Muscle of arm (tissue), 12 donors: ENCODE data around the gene UBAP1L. TPM values are rescaled to one million over a fixed set of nuclear protein-coding genes. Genes with fewer than 3 reads are reported as not detected.
"Not testable (repeated sequence)": the region's sequence is repeated elsewhere in the genome, so short reads cannot be mapped to it uniquely, and the experiment has no call there.

Experiments
- DNase-seq: peaks from one replicate; pipeline ENCODE4 v3.0.0-alpha.2; 2013
- polyA plus RNA-seq, 12 donors: library from polyadenylated mRNA; unstranded; fragments of 120-200 nt; gene quantifications; one replicate each; pipeline ENCODE4 v1.2.1, GENCODE V29; 2013; ENCODE audit not compliant: insufficient read length in 12 of 12

Gene UBAP1L
- polyA plus RNA-seq, 12 donors: 2.5 to 8.1 (median 3.9) TPM; not detected in 1

DNA sequence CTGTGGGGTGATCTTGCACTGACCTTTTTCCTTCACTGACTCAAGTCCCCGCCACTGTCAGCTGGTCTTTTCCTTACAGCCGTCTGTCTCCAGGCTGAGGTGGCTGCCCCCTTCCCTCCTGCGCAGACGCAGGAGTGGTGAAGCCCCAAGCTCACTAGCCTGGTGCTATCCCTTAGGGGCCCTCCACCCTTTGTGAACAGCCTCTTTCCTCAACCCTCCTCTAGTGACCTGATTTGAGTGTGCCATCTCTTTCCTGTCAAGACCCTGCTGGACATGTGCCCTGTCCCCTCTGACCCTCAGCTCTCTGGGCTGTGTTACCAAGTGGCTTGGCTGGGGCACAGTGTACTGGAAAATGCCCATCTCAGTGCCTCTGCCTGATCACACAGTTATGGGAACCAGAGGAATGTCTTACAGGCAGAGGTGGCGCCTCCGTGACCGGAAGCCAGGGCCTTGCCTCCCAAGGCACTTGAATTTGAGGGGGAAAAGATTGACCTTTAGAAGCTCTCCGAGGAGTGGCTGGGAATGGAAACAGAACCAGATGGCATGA, 29.7 kb downstream of the UBAP1L start:
- no peak for DNase-seq

DNA sequence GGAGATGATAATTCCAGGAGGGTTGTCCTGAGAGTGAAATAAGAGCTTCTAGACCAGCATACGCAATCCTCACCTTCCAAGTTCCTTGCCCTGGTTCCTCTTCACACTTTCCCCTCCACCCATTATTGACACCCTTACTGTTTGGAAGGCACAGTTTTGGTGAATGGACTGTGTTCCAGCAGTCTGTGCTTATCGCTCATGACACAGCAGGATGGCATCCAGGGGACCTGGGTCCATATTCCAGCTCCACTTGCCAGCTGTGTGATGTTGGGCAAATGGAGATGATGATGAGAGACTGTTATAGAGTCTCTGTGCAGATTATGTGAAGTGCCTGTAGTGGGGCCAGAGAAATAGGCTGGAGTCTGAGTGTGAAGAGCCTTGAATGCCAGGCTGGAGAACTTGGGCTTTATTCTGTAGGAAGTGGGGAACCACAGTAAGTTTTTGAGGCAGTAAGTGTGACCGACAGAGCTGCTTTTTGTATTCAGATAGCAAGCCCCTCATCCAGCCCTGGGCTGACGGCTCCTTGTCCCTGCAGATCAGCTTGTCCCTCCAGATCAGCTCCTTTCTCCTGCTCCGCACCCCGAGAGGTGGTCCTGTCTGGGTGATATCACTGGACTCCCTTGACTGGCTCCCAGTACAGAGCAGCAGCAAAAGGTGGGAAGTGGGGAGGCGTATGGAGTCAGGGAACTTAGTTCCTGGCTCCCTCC, 30.3 kb downstream of the UBAP1L start:
- no peak for DNase-seq

DNA sequence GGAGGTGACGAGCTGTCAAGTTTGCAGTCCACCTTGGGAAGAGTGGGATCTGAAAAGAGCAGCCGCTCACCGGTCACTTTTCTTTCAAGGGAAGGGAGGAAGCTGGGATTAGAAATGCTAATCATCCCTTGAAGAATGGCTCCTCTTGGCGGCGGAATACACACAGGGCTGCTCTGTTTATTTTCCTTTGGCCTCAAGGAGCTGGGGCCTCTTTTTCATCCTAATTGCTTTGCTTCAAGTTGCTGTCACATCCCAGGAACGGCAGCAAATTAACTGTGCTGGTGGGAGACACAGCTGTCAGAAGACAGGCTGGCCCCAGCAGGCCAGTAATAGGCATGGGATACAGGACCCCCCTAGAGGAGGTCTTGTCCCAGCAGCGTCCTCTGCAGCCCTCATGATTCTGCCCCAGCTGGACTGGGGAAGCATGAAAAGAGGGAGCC, 31.7 kb downstream of the UBAP1L start:
- no peak for DNase-seq

DNA sequence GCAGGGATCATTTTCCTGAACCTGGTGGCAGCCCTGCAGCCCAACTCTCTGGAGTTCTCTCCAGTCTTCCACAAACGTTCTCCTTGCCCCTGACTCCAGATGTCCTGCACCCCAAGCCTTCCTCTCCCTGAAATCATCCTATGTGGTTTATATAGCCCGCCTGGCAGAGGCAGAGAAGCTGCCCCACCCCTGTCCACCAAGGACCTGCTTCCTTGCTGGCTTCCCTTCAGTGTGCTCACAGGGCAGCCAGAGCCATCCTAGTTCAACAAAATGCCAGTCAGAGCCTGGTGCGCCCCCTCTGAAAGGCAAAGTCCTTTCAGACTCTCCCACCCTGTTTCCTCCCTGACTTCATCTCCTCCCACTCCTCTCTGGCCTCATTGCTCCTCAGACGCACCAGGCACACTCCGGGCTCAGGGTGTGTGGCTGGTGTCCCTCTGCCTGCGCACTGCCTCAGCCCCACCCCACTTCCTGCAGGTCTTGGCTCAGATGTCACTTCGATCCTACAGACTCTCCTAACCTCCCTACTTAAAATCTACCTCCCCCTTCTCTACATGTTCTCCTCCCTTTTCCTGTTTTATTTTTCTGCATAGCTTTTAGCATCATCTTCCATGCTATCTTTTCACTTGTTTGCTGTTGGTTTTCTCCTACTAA, 32.6 kb downstream of the UBAP1L start:
- no peak for DNase-seq

DNA sequence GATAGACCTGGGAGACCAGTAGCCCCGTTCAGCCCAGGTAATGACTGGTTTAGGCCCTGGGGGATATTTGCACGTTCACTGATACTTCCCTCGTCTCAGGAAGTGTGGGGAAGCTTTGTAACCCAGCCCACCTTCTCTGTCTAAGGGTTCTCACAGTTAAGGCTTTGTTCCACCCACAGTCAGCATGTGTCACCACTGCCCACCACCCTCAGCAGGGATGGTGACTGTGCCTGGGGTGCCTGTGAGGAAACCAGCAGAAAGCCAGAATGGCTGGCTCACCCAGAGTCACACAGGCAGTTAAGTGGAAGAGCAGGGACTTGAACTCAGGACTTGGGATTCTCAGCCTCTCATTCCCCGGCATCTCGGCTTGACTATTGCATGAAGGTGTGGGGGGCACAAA, 33.2 kb downstream of the UBAP1L start:
- no peak for DNase-seq

DNA sequence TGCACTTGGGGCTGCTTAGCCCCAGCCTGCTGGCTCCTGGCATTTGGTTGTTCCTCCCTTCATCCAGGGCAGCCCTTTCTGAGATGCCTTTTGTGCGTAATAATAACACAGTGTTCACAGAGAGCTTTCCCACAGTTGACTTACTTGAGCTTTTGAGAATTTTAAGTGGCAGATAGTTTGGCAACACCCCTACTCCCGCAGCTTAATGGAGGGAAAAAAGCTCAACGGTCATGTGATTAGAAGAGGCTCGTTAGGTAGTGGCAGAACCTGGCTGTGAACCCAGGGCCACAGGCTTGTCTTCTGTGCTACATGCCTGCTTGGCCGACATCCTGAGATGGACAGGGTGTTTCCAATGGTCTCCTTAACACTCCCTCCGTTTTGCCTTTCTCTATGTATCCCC, 33.7 kb downstream of the UBAP1L start:
- no peak for DNase-seq

DNA sequence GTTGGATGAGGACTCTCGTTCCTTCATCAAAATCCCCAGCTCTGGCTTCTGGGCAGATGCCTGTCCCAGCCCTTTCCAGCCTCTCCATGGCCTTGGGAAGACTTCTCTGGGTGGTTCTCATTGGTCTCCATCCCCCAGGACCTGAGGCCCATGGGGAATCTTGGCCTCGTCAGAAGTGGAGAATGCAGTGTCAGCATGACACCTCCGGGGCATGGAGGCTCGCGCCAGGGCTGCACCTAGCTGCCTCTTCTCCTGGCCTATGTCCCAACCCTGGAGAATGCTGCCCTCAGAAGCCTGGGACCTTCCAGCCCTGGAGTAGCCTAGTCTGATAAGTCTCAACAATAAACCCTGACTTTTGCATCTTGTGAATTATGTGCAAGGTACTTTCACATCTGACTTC, 35.4 kb downstream of the UBAP1L start:
- DNase-seq: no peak

DNA sequence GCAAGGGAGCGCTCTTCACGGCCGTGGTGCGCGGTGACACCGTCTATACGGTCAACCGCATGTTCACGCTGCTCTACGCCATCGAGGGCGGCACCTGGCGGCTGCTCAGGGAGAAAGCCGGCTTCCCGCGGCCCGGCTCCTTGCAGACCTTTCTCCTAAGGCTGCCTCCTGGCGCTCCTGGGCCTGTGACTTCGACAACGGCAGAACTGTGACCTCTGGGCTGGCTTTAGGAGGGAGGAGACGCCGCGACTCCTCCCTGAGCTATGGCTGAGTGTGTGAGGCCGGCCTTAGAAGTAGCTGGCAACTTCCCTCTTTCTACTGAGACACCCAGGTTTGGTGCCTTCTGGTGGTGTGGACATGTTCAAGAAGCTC, 37.0 kb downstream of the UBAP1L start:
- DNase-seq: peak; percentile 65

DNA sequence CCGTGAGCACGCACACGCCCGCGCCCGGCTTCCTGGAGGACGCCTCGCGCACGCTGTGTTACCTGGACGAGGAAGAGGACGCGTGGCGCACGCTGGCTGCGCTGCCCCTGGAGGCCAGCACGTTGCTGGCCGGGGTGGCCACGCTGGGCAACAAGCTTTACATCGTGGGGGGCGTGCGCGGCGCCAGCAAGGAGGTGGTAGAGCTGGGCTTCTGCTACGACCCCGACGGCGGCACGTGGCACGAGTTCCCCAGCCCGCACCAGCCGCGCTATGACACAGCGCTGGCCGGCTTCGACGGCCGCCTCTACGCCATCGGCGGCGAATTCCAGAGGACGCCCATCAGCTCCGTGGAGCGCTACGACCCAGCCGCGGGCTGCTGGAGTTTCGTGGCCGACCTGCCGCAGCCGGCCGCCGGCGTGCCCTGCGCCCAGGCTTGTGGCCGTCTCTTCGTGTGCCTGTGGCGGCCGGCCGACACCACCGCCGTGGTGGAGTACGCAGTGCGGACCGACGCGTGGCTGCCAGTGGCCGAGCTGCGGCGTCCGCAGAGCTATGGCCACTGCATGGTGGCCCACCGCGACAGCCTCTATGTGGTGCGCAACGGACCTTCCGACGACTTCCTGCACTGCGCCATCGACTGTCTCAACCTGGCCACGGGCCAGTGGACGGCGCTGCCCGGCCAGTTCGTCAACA, 37.6 kb downstream of the UBAP1L start:
- no peak for DNase-seq

DNA sequence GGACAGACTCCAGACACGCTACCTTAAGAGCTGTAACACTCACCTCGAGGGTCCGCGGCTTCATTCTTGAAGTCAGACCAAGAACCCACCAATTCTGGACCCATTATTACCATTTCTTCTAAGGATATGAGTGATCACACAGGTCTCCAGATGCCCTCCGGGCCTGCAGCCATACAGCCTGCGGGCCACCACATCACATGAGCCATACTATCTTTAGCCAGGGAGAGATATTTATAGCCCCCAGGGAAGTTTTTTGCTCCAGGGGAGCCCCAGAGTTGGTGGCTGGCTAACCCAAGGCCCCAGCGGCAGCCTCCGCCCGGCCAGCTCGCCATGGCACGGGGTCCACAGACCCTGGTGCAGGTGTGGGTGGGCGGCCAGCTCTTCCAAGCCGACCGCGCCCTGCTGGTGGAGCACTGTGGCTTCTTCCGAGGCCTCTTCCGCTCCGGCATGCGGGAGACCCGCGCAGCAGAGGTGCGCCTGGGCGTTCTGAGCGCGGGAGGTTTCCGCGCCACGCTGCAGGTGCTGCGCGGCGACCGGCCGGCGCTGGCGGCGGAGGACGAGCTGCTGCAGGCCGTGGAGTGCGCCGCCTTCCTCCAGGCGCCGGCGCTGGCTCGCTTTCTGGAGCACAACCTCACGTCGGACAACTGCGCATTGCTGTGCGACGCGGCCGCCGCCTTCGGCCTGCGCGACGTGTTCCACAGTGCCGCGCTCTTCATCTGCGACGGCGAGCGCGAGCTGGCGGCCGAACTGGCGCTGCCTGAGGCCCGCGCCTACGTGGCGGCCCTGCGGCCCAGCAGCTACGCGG, 38.3 kb downstream of the UBAP1L start, which contains the start of gene KBTBD13:
KBTBD13 (plus strand) TSS at position 261 of the 805 bp plus-strand sequence; CDS start at position 331, 70 bp downstream.
- DNase-seq: no peak

DNA sequence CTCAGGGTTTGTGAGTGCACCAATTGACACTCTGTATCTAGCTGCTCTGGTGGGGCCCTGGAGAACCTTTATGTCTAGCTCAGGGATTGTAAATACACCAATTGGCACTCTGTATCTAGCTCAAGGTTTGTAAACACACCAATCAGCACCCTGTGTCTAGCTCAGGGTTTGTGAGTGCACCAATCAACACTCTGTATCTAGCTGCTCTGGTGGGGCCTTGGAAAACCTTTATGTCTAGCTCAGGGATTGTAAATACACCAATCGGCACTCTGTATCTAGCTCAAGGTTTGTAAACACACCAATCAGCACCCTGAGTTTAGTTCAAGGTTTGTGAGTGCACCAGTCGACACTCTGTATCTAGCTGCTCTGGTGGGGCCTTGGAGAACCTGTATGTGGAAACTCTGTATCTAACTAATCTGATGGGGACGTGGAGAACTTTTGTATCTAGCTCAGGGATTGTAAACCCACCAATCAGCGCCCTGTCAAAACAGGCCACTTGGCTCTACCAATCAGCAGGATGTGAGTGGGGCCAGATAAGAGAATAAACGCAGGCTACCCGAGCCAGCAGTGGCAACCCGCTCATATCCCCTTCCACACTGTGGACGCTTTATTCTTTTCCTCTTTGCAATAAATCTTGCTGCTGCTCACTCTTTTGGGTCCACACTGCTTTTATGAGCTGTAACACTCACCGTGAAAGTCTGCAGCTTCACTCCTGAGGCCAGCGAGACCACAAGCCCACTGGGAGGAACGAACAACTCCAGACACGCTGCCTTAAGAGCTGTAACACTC, 39.2 kb downstream of the UBAP1L start:
- DNase-seq: not testable (repeated sequence)

DNA sequence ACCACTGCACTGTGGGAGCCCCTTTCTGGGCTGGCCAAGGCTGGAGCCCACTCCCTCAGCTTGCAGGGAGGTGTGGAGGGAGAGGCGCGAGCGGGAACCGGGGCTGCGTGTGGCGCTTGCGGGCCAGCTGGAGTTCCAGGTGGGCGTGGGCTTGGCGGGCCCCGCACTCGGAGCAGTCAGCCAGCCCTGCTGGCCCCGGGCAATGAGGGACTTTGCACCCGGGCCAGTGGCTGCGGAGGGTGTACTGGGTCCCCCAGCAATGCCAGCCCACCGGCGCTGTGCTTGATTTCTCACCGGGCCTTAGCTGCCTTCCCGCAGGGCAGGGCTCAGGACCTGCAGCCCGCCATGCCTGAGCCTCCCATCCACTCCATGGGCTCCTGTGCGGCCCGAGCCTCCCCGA, 40.1 kb downstream of the UBAP1L start:
- DNase-seq: not testable (repeated sequence)

DNA sequence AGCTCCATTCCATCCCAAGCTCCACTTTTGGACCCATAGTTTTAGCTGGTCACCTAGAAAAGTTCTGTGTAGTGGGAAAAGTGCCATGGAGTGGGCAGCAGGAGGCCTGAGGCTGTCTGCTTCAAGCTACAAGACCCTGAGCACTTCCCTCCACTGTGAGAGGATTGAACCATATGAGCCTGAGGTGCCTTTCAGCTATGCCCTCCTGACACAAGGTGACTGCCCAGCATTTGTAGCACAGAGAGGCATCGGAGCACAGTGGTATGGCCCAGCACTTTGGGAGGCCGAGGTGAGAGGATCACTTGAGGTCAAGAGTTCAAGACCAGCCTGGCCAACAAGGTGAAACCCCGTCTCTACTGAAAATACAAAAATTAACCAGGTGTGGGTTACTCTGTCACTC, 42.4 kb downstream of the UBAP1L start:
- DNase-seq: no peak

DNA sequence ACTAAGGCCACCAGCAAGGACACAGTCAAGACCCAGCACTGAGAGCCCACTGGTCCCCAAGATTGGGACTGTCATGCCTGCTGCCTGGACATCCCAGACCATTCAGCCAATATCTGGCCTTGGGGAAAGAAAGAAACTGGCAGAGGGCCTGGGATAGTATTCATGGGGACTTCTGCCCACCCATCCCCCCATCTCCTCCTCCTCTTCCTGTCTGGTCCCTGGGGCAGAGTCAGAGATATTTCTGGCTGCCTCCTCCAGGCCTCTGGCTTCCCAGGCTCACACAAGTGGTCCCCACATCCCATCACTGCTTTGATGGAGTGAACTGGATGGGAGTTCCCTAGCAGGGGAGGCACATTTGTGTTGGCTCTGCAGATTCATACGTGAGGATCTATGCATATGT, 43.0 kb downstream of the UBAP1L start:
- no peak for DNase-seq

DNA sequence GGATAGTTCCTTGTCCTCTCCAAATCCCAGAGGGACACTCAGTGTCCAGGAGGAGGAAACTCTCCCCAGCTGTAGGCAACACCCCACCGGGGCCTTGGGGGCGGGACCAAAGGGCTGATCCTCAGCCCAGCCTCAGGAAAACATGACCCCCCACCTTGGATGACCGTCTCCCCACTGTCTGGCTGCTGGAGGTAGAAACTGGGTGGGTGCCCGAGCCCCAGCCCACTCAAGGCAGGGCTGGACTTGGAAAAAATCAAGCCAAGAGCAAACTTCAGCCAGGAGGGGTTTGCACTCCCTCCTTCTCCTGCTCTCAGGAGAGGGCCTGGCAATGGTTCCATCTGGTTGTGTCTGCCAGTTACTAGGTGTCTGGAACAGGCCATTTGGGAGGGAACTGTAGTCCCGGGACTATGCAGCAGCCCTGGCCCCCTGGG, 43.6 kb downstream of the UBAP1L start:
- no peak for DNase-seq

DNA sequence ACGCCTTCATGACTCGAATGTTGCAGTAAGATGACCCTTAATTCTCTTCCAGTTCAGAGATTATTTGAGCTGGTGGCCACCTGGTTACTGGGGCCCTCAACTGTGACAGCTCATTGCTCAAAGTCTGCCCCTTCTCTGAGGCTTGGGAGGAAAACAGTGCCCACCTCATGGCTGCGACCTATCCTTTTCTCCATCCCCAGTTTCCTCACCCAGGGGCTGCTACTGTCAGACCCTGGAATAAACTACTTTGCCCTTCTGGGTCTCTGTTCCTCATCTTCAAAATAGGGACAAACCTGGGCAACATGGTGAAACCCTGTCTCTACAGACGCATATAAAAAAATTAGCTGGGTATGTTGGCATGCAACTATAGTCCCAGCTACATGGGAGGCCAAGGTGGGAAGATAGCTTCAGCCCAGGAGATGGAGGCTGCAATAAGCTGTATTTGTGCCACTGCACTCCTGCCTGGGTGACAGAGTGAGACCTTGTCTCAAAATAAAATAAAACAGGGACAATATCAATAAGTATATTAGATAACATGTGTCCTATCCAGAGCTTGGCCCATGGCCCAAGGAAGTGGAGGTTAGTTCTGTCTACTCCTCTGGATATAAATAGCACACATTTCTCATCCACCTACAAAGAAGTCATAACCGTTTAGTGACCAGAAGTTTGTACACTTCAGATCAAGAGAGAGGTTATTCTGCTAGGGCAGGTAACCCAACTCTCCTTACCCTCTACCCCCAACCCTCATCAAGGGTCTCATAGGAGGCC, 45.0 kb downstream of the UBAP1L start:
- no peak for DNase-seq

DNA sequence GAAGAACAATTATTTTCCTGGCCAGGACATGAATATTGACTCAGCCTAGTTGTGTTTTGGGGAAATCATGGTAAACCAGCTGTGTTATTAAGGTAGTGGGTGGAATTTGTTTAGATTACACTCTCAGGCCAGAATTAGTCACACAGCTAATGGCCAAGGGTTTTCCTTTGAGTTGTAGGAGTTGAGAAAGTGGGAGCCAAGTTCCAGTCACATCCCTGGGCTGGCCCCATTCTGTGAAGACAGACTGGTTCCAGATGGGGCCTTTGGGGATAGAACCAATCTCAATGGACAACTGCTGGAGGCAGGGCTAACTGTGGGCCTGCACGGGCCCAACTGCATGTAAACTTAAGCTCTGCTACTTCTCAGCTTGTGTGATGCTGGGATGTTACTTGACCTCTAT, 45.8 kb downstream of the UBAP1L start:
- DNase-seq: no peak

DNA sequence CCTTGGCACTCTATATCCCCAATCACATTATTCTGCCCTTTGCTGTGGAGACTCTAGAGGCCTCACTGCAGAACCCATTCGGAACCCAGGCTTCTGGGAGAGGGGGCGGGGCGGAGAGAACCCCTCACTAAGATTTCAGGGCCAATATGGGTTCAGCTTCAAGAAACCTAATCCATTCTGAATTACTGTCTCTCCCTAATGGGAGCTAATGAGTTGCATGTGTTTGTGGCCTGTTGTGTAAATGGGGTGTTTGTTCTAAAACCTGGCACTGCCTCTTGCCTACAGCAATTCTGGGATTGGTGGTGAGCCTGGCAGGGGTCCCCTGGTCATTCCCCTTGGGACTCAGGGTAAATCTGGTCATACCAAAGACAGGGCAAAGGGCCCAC, 46.6 kb downstream of the UBAP1L start:
- DNase-seq: no peak

DNA sequence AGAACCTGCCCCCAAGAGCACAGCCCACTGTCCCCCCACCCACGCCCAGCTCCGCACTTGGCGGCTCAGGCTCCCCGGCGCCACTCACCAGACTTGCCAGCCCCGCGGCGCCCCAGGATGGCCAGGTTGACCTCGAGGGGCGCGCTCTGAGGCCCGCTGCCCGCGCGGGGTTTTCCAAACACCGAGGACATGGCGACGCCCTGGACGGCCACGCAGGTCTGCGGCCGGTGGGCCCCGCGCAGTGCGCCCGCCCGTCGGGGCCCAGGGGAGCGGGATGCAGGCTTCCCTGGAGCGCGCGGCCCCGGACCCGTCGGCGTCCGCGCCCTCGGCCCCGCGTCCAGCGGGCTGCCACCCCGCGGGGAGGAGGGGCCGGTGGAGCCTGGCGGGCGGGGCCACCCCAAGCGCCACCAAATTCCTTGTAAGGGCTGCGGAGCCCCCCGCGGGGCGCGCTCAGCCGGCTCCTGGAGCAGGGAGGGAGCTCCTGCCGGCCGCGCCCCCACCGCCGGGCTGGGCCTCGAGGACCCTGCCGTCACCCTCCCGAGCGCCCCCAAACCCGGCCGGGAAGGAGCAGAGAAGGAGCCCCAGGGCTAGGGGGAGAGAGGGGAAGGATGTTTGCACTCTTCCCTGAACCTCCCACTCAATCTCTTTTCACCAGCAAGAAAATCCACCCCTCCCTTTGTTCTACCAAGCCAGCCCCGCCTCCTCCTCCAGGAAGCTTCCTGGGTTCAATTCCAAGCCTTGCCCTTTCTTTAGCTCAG, 47.2 kb downstream of the UBAP1L start, which contains the start of gene RASL12:
RASL12 (minus strand) TSS at position 347 of the 758 bp plus-strand sequence; CDS start at position 191, 156 bp downstream.
- DNase-seq: no peak
